Urinary bladder (tissue), 4 donors: Measurements from ENCODE around the gene FIS1. TPM values are rescaled to one million over a fixed set of nuclear protein-coding genes. Genes with fewer than 3 reads are reported as not detected.

Source experiments
- DNase-seq: peaks from one replicate; pipeline ENCODE4 v3.0.0-alpha.2; 2015; ENCODE audit errors: extremely low spot score
- H3K27ac ChIP-seq: one replicate; pipeline ENCODE4 v1.5.1; 2013; ENCODE audit warnings: low read depth, mild to moderate bottlenecking, moderate library complexity
- H3K36me3 ChIP-seq: one replicate; pipeline ENCODE4 v1.6.1; 2013; ENCODE audit warnings: mild to moderate bottlenecking, moderate library complexity; ENCODE audit not compliant: insufficient read depth
- H3K4me1 ChIP-seq: one replicate; pipeline ENCODE4 v1.6.1; 2013; ENCODE audit warnings: mild to moderate bottlenecking, moderate library complexity; ENCODE audit not compliant: insufficient read depth
- H3K4me3 ChIP-seq: one replicate; pipeline ENCODE4 v1.5.1; 2013; ENCODE audit warnings: low read depth, low read length
- WGBS: extraction: QIAGEN DNeasy Blood & Tissue Kit; methylation state at CpG from one replicate; pipeline ENCODE4 v1.1.7; 2013; 5-methylcytosine and 5-hydroxymethylcytosine counted together
- polyA plus RNA-seq: library from polyadenylated mRNA; stranded (reverse); fragments of 200-250 nt; gene quantifications from one replicate; pipeline ENCODE4 v1.2.3, GENCODE V29; 2013
- total RNA-seq: library from RNA; depleted of rRNA; stranded (reverse); fragments of >200 nt; gene quantifications from one replicate; pipeline ENCODE4 v1.2.3, GENCODE V29; 2014
- donor health status: healthy with polysubstance abuse.
- donor health status: healthy.

Gene FIS1
- total and polyA plus RNA-seq, 2 donors: 66.7 to 247 TPM

- peak overlapping the region; percentile 94 for H3K27ac ChIP-seq
- no peaks in the 10 kb centered on the region for H3K4me1 ChIP-seq
- 23% methylated on average over 28 of the region's 28 CpGs for WGBS
- no peak for DNase-seq
- H3K4me3 ChIP-seq: peak overlapping the region; percentile 72
- no peaks in the 10 kb centered on the region for H3K36me3 ChIP-seq
These were observed 1.1 kb downstream of the FIS1 start for GRCh38 chr7:101243646-101244374.

- 80% methylated on average over 16 of the region's 16 CpGs for WGBS
- no peak for DNase-seq
- no peak overlapping the region for H3K27ac ChIP-seq
- H3K4me1 ChIP-seq: no peaks in the 10 kb centered on the region
- no peaks in the 10 kb centered on the region for H3K36me3 ChIP-seq
- no peak overlapping the region for H3K4me3 ChIP-seq
These were observed 3.2 kb downstream of the FIS1 start for GRCh38 chr7:101241443-101242349.

GRCh38 chr7:101241015-101241363 is 3.9 kb downstream of the FIS1 start:
- Histone ChIP-seq H3K27ac (no peak overlapping the region), H3K4me1 (no peaks in the 10 kb centered on the region), H3K4me3 (no peak overlapping the region), H3K36me3 (no peaks in the 10 kb centered on the region)
- WGBS: 89% methylated on average over 12 of the region's 12 CpGs
- DNase-seq: no peak

- H3K36me3 ChIP-seq: no peaks in the 10 kb centered on the region
- DNase-seq: no peak
- no peaks in the 10 kb centered on the region for H3K4me1 ChIP-seq
- no peak overlapping the region for H3K4me3 ChIP-seq
- WGBS: 89% methylated on average over 32 of the region's 32 CpGs
- H3K27ac ChIP-seq: no peak overlapping the region
These were observed 4.5 kb downstream of the FIS1 start for GRCh38 chr7:101240226-101241014.

GRCh38 chr7:101239951-101240220 is 5.0 kb downstream of the FIS1 start:
- Histone ChIP-seq H3K4me1 (no peaks in the 10 kb centered on the region), H3K36me3 (no peaks in the 10 kb centered on the region), H3K27ac (no peak overlapping the region), H3K4me3 (no peak overlapping the region)
- DNase-seq: no peak
- 95% methylated on average over 9 of the region's 9 CpGs for WGBS

- Histone ChIP-seq H3K36me3 (no peaks in the 10 kb centered on the region), H3K4me1 (no peaks in the 10 kb centered on the region)
- 72% methylated on average over 27 of the region's 27 CpGs for WGBS
These were observed 5.5 kb downstream of the FIS1 start for GRCh38 chr7:101239191-101239950.

GRCh38 chr7:101238226-101239182 is 6.4 kb downstream of the FIS1 start:
- Histone ChIP-seq H3K36me3 (no peaks in the 10 kb centered on the region), H3K4me1 (no peaks in the 10 kb centered on the region), H3K4me3 (no peak overlapping the region), H3K27ac (peak overlapping the region; percentile 57)
- WGBS: 66% methylated on average over 28 of the region's 28 CpGs
- no peak for DNase-seq

More at GRCh38 chr7:101239191-101239950, 5.5 kb downstream of the FIS1 start:
- DNase-seq: no peak
- Histone ChIP-seq H3K27ac (peak overlapping the region; percentile 57), H3K4me3 (no peak overlapping the region)

- Histone ChIP-seq H3K36me3 (no peaks in the 10 kb centered on the region), H3K4me3 (no peak within 1 kb of the TSS), H3K4me1 (no peaks in the 10 kb centered on the region), H3K27ac (no peak within 1 kb of the TSS)
- no peak for DNase-seq
- 43% methylated on average over 31 of the region's 31 CpGs for WGBS
These were observed 7.4 kb downstream of the FIS1 start, which contains the start of gene CLDN15 for GRCh38 chr7:101237206-101238067. TSS of gene CLDN15 (minus strand) at chr7:101237802. CDS start at chr7:101237581, 221 bp downstream.

- Histone ChIP-seq H3K4me1 (no peaks in the 10 kb centered on the region), H3K4me3 (no peak overlapping the region), H3K27ac (no peak overlapping the region), H3K36me3 (no peaks in the 10 kb centered on the region)
- WGBS: 87% methylated on average over 21 of the region's 21 CpGs
- DNase-seq: no peak
These were observed 8.5 kb downstream of the FIS1 start for GRCh38 chr7:101236292-101236835.

- no peaks in the 10 kb centered on the region for H3K4me1 ChIP-seq
- no peak overlapping the region for H3K27ac ChIP-seq
- H3K4me3 ChIP-seq: no peak overlapping the region
- 83% methylated on average over 9 of the region's 9 CpGs for WGBS
- no peaks in the 10 kb centered on the region for H3K36me3 ChIP-seq
- no peak for DNase-seq
These were observed 9.4 kb downstream of the FIS1 start for GRCh38 chr7:101235522-101235921.

GRCh38 chr7:101235050-101235449 is 9.8 kb downstream of the FIS1 start:
- H3K4me3 ChIP-seq: no peak overlapping the region
- H3K27ac ChIP-seq: no peak overlapping the region
- 78% methylated on average over 11 of the region's 11 CpGs for WGBS
- H3K36me3 ChIP-seq: no peaks in the 10 kb centered on the region
- H3K4me1 ChIP-seq: no peaks in the 10 kb centered on the region
- DNase-seq: no peak
